NCI-H2171 (cell line): Measurements from ENCODE around the gene ACYP1.

ENCODE experiments used
- DNase-seq: peaks from one replicate; lab custom pipeline; 2025; lab: John Stamatoyannopoulos, UW

Gene ACYP1

DNA sequence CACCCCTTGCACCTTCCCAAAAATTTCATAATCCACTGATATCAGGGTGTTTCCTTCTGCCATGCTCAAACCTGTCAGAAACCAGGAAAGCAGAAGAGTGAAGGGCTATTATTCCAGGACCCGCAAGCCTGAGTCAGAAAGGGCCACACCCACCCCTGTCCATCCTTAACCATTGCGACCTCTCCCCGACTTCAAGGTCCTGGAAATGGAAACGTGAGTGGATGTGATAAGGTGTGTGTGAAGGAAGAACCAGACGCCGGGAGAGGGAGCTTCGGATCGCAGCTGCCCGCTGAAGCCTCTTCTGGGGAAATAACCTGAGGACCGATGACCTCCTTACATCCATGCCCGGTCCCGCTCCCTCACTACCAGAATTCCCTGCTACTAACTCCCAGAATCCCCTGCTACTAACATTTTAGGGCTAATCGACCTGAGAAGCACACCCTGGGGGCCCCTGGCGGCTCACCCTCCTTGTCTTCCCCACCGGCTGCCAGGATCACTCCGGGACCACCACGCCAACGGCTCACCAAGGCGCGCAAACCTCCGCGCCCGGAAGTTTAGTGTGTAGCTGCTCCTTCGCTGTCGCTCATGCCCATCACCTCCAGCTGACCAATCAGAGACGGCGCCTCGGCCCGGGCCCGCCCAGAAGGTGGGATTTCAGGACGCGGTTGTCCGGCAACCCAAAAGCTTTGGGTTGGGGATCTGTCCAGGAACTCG is at the start of gene ACYP1:
Gene ACYP1, minus strand, starts transcription at position 534 of the 714 bp plus-strand sequence. Its CDS starts 471 bp downstream, at position 63.
- peak; percentile 95 for DNase-seq

DNA sequence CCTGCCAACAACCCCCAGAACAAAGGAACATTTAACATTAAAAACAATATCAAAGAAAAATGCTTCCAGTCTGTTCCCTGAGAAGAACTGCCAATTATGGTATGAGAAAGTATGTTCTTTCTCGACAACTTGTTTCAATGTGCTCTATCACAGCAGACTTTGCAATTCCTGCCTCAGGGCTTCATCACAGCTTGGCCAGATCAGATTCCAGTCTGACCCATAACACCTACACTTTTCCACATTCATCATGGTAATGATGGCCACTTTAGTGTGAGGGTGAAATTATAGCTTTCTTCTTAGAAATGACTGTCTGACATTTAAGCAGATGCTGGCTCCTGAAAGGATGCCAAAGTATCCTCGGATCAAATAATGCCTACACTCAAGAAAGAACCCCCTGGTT is 46.1 kb upstream of the ACYP1 start:
- no peak for DNase-seq

DNA sequence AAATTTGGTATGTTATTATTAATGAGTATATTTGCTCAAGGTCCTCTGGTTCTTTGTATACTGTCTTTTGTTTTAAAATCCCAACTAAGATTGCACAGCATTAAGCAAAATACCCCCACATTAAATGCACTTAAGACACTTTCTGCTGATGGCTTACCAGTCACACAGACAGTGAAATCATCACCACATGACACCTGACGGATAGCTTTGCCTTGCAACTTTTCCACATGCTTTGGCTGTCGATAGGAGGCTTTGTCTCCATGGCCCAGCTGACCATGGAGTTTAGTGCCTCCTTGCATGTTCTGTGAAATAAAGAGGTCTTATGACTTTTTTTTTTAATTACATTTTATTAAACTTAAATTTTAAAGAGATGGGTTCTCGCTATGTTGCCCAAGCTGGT is 43.4 kb upstream of the ACYP1 start:
- no peak for DNase-seq

DNA sequence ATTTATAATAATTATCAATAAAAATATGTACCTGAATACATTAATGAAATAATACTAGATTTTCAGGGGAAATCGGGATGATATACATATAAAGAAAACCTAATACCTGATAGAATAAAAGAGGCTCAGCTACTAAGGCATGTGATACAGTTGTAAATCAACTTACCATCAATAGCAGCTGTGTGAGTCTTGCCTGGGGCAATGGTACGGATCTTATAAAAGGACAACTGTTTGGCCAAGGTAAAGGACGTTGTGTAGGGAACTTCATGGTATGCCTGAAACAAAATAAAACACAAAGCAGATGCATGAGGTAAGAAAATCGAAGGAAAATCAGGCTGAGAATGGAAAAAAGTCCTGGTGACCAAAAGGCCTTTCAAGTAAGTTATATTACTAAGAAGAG is 37.7 kb upstream of the ACYP1 start:
- DNase-seq = no peak

DNA sequence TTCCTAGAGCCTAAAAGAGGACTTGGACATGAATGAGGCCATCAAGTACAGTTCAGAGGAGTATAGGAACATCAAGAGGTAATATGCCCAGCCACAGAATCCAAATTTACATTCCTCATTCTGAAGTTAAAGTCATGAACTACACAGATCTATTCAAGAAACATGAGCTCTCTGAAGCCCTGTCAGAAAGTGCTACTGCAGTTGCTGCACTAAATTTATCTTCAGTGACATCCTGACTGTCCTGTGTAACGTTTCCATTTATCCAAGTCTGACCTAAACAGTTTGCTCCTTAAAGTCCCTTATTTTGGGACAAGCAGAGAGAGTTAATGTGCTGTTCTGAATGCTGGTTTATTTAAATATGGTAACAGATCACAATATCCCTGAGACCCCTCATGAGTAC is 34.9 kb upstream of the ACYP1 start:
- no peak for DNase-seq

DNA sequence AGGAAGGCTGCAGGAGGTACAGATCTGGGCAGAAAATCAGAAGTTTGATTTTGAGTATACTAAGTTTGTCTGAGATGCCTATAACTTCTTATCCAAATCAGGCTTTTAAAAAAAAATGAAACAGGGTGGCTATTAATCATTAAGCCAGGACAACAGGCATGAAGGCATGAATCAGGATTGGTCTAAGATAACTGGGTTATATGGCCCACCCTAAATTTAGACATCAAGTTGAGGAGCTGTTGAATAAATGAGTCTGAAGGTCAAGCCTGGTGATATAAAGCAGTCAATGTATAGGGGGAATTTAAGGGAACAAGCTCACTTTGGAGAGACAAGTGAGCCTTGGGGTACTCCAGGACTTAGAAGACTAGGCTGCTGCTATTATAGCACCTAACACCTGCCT is 34.4 kb upstream of the ACYP1 start:
- no peak for DNase-seq

DNA sequence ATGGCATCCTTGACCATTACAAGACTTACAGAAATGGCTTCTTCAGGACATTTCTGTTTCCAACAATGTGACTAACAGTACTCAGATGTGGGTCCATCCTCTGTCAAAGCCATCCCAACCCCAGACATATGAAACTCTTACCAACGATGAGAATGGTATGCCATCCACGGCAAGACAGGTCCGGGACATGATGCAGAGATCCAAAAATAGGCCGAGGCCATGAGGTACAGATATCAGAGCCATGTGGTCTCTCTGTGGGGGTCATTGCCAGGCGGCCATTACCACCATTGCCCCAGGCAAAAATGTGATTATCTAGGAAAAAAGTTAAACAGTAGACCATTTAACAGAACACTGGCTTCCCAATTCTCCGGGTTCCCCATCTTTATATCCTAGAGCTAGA is 33.1 kb upstream of the ACYP1 start:
- no peak for DNase-seq

DNA sequence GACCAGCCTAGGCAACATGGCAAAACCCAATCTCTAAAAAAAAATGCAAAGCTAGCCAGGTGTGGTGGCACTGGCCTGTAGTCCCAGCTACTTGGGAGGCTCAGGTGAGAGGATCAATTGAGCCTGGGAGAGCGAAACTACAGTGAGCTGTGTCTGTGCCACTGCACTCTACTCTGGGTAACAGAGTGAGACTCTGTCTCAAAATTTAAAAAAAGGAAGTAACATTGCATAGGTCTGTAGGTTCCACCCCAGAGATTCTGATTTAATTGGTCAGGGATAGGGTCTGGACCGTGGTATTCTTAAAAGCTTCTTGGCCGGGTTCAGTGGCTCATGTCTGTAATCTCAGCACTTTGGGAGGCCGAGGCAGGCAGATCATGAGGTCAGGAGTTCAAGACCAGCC is 31.9 kb upstream of the ACYP1 start:
- no peak for DNase-seq

DNA sequence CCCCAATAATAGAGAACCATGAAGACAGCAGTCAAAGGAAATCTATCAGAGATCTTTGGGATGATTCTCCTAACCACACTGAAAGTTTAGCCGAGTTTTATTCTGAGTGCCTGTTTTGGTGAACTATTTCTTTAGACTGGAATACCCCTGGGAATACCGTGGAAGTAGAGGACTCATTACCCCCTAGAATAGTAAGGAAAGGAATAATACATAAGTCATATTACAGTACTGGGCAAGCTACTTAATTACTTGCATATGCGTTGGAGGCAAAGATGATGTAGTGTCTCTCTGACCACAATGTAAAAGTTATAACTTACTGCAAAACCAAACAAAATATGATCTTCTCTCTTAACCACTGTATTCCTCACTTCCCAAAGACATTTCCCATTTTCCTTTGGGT is 31.1 kb upstream of the ACYP1 start:
- no peak for DNase-seq

DNA sequence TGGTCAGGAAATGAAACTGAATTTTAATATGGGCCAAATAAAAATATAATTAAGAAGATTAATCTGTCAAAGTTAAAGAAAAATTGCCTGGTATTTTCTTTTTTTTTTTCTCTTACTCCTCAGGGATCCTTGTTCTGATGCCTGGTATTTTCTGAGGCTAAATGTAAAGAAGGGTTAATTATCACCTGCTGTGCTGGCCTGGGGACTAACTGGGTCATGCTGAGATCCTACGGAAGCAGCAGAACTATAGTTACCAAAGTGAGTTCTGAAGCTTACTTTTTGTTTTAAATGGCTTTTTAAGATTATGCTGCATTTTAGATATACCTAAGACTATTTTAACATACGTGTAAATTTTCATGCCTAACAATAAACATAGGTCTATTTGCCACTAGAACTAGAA is 28.9 kb upstream of the ACYP1 start:
- no peak for DNase-seq

DNA sequence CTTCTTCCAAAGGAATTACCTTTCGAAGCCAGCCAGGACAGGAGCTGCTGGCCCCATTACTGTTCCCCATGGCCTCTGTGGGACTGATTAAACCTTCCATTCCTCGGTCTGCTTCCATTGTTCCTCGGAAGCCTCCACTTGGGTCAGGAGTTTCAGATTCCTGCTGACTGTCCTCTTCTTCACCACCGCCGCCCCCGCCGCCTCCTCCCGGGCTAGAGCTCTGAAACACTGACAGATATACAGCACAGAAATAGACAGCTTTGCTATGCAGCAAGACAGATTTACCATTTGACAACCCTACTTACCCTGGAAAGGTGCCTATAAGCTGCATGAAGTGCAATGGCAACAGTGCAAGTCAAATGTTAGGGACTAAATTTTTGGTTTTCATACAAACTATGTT is 27.4 kb upstream of the ACYP1 start:
- no peak for DNase-seq

DNA sequence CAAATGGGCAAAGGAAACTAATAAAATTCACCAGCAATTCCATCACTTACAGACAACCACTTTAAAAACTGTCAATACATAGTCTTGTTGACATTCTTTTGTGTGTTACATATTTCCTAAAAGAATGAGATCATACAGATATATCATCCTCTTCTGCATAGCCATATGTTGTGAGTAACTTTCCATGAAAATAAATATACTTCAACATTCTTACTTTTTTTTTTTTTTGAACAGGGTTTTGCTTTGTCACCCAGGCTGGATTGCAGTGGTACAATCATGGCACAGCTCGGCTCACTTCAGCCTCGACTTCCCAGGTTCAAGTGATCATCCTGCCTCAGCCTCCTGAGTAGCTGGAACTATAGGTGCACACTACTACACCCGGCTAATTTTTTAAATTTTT is 26.5 kb upstream of the ACYP1 start:
- DNase-seq = no peak

DNA sequence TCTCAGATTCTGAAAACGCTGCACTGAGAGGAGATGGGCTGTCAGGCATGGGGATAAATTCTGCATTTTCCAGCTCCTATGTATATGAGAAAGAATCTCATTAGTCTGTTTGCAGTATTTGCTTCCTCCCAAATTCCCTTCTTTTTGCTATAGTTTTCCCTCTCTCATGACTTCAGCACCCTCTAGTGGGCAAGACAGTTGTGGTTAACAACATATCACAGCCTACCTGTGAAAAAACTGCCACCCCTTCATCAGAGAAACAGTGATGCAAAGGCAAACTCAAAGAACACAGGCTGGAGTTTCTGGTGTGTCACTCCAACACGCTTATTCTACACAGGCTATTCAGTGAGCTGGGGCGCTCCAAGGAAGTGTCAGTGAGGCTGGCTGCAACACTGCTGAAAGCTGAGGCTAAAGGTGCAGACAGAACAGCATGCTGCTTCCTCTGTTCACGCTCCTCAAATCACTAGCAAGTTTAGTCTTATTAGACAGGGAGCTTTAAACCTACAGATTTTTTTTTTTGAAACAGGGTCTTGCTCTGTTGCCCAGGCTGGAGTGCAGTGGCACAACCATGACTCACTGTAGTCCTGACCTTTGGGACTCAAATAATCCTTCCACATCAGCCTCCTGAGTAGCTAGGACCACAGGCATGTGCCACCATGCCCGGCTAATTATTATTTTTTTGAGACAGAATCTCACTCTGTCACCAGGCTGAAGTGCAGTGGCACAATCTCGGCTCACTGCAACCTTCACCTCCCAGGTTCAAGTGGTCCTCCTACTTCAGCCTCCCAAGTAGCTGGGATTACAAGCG is 24.9 kb upstream of the ACYP1 start:
- peak; percentile 68 for DNase-seq

DNA sequence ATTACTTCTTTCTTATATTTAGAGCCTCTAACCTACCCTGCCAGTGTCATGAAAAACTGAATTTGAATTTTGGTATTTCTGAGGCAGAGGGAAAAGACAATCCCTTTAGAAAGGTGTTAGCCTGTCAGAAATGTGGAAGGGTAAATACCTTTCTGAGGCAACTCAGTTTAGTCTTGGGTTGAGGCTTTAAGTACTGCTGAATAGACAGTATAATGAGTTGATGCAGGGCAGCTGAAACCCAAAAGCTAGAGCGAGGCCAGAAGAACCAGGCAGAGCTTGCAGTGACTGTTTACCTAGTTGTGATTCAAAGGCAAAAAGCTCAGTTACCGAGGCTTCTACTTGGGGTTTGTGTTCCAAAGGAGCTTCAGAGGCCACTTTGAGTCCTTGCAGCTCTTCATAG is 24.3 kb upstream of the ACYP1 start:
- no peak for DNase-seq

DNA sequence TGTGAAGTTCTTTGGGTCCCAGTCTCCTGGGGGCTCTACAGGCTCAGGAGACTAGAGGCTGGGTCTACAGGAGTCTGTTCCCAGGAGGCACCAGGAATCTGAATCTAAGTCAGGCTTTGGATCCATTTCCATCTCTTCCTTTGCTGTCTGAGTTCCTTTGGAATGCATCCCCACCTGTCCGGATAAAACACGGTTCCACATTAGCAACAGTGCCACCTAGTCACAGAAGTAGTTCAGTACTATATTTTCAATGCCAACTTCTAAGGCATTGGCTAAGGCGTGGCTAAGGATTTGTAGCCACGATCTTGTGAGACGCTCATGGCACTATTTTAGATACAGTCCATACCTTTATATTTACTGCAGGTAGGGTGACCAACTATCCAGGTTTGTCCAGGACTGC is 20.7 kb upstream of the ACYP1 start:
- DNase-seq = peak; percentile 3

DNA sequence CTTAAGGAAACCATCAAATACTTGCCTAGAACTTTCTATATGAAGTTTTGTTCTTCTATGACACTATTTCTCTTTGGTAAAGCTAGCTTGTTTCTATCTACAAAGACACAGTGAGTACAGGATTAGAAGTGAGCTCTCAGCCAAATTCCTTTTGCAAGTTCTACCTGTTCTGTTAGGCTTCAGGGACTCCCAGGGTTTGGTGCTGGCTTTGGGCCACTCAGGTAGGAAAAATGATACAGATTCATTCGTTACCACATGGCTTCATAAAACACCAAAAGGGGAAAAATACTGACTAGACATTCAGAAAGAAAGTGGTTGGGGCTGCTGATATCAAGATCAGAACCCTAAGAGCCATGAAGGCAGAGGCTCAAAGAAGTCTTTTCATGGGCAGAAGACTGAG is 19.4 kb upstream of the ACYP1 start:
- no peak for DNase-seq

DNA sequence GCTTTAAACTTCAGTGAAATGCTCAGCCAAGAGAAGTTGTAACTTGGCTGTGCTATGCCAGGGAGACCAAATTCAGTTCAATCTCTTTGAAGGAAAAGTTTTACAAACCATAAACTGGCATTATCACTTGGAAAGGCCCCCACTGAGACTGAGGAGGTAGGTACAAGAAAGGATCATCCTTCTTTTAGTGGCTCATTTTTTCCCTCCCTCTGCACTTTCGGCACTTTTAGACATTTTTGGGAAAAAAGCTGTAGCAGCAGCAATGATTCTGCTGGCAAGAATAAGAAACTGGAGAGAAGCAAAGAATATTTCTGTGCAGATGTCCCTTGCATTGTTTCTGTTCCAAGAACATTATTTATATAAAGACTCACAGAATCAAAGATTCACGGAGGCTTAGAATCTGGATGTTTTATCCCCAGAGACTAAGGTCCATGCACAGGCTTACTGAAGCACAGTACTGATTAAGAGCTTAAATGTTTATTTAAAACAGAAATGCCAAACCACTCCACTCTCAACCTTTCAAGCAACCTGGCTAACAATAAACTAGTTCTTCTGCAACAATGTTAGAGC is 17.9 kb upstream of the ACYP1 start:
- DNase-seq = no peak

DNA sequence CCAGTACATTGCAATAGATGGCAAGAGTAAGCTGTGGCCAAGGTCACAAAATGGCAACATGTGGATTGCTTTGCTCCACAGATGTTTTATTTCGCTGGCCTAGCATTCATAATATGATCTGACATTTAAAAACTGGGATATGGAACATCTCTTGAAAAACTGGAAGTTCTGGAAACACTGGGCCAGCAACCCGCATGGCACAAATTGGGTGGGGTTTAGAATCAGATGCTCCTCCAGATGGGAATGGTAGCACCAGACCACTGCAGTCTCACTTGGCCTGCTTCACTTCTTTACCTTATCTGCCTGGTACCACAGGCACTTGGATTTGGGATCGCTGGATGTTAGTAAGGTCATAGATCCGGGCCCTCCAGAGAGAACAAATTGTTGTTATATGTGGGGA is 15.7 kb upstream of the ACYP1 start:
- DNase-seq = no peak

DNA sequence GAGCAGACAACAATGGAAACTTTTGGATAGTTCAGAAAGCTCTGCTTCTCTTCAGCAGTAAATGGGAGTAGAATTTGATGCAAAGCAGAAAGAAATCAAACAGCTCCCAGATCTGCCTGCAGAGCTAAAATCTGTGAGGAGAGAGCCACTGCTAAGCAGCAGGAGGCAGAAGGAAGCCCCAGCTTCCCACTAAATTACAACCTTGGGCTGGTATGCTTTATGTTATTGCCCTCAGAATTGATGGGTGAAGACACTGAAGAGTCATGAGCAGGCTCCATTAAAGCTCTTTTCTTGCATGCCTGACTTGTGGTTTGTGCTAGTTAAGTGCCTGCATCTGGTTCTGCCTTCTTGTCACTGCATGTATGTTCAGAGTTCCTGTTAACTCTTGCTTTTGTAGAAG is 14.0 kb upstream of the ACYP1 start:
- no peak for DNase-seq

DNA sequence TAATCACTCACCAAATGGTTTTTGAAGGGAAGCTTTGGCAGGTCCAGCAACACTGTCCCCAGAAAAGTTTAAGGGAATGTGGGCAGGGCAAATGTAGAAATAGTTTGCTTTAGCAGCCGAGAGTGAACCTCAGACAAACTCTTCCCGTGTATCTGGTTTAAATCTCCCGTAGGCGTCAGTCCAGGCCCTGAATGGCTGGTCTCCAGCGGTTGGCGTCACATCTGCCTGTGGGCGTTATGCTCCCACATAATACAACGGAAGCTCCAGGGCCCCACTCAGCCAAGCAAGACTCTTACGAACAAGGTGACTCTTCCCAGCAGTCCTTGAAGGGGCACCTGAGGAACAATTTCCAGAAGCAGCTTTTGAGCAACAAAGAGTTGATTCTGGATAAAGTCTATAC is 6.6 kb upstream of the ACYP1 start:
- no peak for DNase-seq

DNA sequence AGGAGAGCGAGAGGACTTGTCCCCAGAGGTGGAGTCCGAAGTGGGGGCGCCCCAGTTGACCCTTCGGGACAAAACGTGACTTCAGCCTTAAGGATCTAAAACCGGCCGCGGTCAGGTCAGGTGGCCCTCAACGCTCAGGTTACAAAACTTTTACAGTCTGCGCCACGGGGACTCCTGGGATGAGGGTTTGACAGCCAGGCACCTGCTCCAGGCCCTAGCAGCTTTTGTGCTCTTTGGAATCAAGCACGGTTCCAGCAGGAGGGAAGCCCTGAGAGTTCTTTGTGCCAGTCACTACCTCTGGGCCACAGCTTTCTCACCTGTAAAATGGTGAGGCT is 6.0 kb upstream of the ACYP1 start:
- peak; percentile 17 for DNase-seq

DNA sequence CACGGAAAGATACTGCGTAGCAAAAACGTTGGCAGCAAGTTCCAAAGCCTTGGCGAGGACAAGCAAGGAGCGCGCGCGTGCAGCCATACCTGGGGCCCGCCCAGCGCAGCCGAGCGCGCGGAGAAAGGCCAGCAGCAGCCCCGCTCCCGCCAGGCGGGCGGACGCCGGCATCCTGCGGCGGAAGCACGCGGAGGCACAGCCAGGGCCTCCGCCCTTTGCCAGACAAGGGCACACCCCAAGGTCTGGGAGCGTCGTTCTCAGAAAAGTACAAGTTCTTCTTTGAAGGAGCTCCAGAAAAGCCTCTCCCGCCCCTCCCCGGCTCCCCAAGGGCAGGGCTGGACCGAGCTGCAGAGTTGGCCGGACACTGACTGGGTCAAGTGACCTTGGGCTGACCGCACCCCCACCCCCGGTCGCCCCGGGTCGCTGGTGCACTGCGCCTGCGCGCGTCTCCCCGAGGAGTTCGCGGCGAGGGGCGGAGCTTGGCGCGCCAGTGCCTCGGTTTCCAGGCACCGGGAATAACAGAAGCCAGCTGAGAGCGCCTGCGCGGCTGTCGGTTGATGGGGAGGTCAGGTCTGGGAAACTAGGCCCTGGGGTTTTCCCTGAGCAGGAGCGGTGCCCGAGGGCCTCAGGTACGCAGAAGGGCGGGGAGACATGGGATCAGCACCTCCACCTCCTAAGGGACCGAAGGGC is 5.4 kb upstream of the ACYP1 start, which contains the start of gene ZC2HC1C:
Gene ZC2HC1C, plus strand, starts transcription at position 521 of the 690 bp plus-strand sequence. CDS start 933 bp downstream, outside the sequence.
- DNase-seq = peak; percentile 95
